Osteoblast (primary cell): ENCODE results near the gene ZBTB33. TPM values are rescaled to one million over a fixed set of nuclear protein-coding genes. Genes with fewer than 3 reads are reported as not detected.

Source experiments
- DNase-seq: peaks from one replicate; pipeline ENCODE4 v3.0.0; 2011; ENCODE audit warnings: low spot score, mixed read lengths; ENCODE audit not compliant: insufficient read length; ENCODE audit errors: missing footprints
- H2AFZ ChIP-seq: 2 replicates; pipeline ENCODE4 v1.6.0; 2011; ENCODE audit warnings: mild to moderate bottlenecking, low read length
- H3K27ac ChIP-seq: 2 replicates; pipeline ENCODE4 v1.5.1; 2011; ENCODE audit warnings: mild to moderate bottlenecking, low read depth, low read length, moderate library complexity
- H3K27me3 ChIP-seq: 2 replicates; pipeline ENCODE4 v1.6.0; 2012; ENCODE audit warnings: mild to moderate bottlenecking, control low read depth, inconsistent platforms, low read length, moderate library complexity; ENCODE audit not compliant: insufficient read depth
- H3K36me3 ChIP-seq: 2 replicates; pipeline ENCODE4 v1.5.1; 2011; ENCODE audit warnings: mild to moderate bottlenecking, low read length, control low read depth, moderate library complexity; ENCODE audit not compliant: insufficient read depth
- H3K4me1 ChIP-seq: 2 replicates; pipeline ENCODE4 v1.5.1; 2011; ENCODE audit warnings: mild to moderate bottlenecking, low read length, control low read depth, moderate library complexity; ENCODE audit not compliant: insufficient read depth
- H3K4me2 ChIP-seq: 2 replicates; pipeline ENCODE4 v1.6.0; 2011; ENCODE audit warnings: mild to moderate bottlenecking, low read length; ENCODE audit not compliant: insufficient read depth
- H3K4me3 ChIP-seq: fragments of 200-600 bp; sonication (generic); 3 replicates; pipeline ENCODE4 v1.5.1; 2012; ENCODE audit warnings: mild to moderate bottlenecking, low read length, inconsistent platforms; ENCODE audit not compliant: insufficient read depth
- H3K79me2 ChIP-seq: 2 replicates; pipeline ENCODE4 v1.6.0; 2012; ENCODE audit warnings: mild to moderate bottlenecking, low read length, control low read depth, inconsistent platforms; ENCODE audit not compliant: insufficient read depth
- H3K9me3 ChIP-seq: 2 replicates; pipeline ENCODE4 v1.5.1; 2011; ENCODE audit warnings: low read depth, low read length, control low read depth
- H4K20me1 ChIP-seq: 2 replicates; pipeline ENCODE4 v1.6.0; 2012; ENCODE audit warnings: mild to moderate bottlenecking, low read length, control low read depth; ENCODE audit not compliant: insufficient read depth
- total RNA-seq: library from RNA; depleted of rRNA; stranded (reverse); fragments of >200 nt; gene quantifications from 2 replicates; pipeline ENCODE4 v1.2.3, GENCODE V29; 2012
- TF ChIP-seq, protein P1 (sequence below): IDR thresholded peaks from 2 replicates; pipeline ENCODE4 v1.5.1; 2011; ENCODE audit warnings: mild to moderate bottlenecking, low read depth, low read length, moderate library complexity; ENCODE audit errors: extremely low read depth

ZBTB33 gene
- total RNA-seq, 1 donor, result 19.2 TPM

DNA sequence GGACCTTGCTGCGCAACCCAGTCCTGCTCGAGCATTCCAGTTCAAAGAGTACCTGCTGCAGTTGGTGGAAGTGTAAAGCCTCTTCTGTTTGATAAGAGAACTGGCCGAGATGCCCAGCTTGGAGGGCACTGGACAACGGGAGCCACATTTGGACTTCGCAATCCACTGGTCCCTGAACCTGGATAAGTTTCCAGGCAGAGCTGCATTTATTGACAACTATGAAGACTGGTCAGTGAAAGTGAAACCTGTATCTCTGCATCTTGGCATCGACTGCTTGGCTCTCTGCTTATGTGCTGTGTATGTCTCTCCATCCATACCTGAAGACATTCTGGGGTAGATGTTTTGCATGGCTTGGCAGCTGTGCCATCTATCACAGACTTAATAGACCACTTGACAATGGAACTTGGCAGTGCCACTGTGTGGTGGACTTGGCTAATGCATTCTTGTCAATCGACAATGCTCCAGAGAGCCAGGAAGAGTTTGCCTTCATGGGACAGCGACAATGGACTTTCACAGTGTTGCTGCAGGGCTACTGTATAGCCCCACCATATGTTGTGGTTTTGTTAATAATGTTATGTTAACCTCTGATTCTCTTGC lies 43.5 kb upstream of the ZBTB33 start:
- no peaks in the 10 kb centered on the region for H3K79me2 ChIP-seq
- peak; percentile 10 for DNase-seq
- H4K20me1 ChIP-seq, result no peaks in the 10 kb centered on the region
- H3K4me2 ChIP-seq, result no peak overlapping the region
- H3K4me3 ChIP-seq, result no peak overlapping the region
- TF ChIP-seq, protein P1, sequence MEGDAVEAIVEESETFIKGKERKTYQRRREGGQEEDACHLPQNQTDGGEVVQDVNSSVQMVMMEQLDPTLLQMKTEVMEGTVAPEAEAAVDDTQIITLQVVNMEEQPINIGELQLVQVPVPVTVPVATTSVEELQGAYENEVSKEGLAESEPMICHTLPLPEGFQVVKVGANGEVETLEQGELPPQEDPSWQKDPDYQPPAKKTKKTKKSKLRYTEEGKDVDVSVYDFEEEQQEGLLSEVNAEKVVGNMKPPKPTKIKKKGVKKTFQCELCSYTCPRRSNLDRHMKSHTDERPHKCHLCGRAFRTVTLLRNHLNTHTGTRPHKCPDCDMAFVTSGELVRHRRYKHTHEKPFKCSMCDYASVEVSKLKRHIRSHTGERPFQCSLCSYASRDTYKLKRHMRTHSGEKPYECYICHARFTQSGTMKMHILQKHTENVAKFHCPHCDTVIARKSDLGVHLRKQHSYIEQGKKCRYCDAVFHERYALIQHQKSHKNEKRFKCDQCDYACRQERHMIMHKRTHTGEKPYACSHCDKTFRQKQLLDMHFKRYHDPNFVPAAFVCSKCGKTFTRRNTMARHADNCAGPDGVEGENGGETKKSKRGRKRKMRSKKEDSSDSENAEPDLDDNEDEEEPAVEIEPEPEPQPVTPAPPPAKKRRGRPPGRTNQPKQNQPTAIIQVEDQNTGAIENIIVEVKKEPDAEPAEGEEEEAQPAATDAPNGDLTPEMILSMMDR, result no peak
- H3K27ac ChIP-seq, result no peak overlapping the region
- H3K9me3 ChIP-seq, result no peaks in the 10 kb centered on the region
- H3K4me1 ChIP-seq, result no peaks in the 10 kb centered on the region
- H3K27me3 ChIP-seq, result peaks cover 11% of the 10 kb centered on the region
- H2AFZ ChIP-seq, result no peak overlapping the region
- no peaks in the 10 kb centered on the region for H3K36me3 ChIP-seq

DNA sequence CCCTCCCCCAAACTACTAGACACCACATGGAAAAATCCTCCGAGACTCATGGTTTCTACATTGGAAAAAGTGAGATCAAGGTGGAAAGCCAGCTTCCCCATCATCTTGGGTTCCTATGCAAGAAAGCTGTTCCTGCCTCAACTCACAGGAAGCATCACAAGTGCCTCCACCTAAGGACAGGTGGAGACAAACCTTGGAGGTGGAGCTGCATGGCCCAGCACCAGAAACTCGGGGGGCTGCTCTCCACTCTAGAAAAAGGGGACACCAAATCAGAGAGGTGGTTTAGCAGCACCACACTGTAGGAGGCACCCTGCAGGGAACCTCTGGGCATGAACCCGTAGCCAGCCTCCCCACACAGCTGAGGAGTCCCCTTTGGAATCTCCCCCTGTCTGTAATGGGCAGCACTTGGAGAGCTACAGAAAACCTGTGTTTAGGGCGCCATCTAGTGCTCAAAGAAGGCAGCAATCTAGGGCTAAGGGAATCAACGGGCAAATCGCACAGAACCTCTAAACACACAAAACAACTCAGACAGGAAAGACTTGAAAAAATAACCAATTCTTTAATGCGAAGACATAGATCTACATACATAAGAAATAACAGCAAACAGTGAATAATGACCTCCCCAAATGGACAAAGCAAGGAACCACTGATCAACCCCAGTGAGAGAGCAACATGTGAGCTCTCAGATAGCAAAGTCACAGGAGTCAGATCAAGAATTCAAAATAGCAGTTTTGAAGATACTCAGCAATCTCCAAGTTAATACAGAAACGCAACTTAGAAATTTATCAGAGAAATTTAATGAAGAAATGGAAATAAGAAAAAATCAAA lies 37.0 kb upstream of the ZBTB33 start:
- H3K79me2 ChIP-seq, result no peaks in the 10 kb centered on the region
- no peak overlapping the region for H3K4me2 ChIP-seq
- no peaks in the 10 kb centered on the region for H3K4me1 ChIP-seq
- no peaks in the 10 kb centered on the region for H3K36me3 ChIP-seq
- no peak overlapping the region for H2AFZ ChIP-seq
- peak; percentile 85 for DNase-seq
- H3K27me3 ChIP-seq, result no peaks in the 10 kb centered on the region
- TF ChIP-seq, protein P1, result peak; percentile 89
- no peaks in the 10 kb centered on the region for H4K20me1 ChIP-seq
- H3K27ac ChIP-seq, result no peak overlapping the region
- H3K9me3 ChIP-seq, result no peaks in the 10 kb centered on the region
- no peak overlapping the region for H3K4me3 ChIP-seq

DNA sequence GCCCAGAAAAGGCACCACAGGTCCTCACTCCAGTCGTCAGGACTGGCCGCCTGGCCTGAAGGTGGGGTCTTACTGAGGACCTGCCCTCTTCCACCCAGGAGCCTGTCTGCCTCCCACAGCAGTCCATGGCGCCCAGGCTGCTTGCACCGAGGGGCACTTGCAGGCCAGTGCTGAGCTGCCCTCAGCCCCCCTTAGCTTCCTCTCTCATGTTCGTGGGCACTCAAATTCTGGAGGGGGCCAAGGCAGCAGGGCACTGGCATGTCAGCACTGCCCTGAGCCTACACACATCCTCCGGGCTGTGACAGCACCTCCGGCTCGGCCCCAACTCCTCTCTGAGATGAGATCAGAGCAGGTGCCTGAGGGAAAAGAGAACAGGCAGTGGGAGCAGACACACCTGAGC lies 27.2 kb upstream of the ZBTB33 start:
- TF ChIP-seq, protein P1, result no peak
- Histone ChIP-seq H3K79me2 (no peaks in the 10 kb centered on the region), H3K4me3 (no peak overlapping the region), H3K4me1 (no peaks in the 10 kb centered on the region), H3K9me3 (no peaks in the 10 kb centered on the region), H3K27me3 (no peaks in the 10 kb centered on the region), H3K4me2 (no peak overlapping the region), H3K36me3 (no peaks in the 10 kb centered on the region), H2AFZ (no peak overlapping the region), H4K20me1 (no peaks in the 10 kb centered on the region), H3K27ac (no peak overlapping the region)
- no peak for DNase-seq

DNA sequence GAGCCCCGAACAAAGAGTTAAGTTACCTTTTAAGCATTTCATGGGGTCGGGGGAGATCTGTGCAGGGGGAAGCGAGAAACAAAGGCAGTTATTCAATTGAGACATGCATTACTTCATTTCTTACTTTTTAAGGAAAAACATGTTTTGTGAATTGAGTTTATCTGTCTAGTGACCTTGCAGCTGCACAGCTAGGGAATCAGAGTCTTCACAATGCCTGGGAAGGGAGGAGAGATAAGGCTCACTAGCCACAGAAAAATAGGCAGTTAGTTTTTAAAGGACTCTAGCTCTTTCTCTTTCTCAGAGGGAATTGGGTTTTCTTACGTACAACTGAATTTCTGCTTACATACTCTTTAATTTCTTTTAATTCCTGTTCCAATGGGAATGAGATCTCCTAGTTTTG lies 26.2 kb upstream of the ZBTB33 start:
- Histone ChIP-seq H2AFZ (no peak overlapping the region), H3K27me3 (no peaks in the 10 kb centered on the region), H3K36me3 (no peaks in the 10 kb centered on the region), H3K4me1 (no peaks in the 10 kb centered on the region), H3K4me3 (no peak overlapping the region), H3K27ac (no peak overlapping the region), H3K79me2 (no peaks in the 10 kb centered on the region), H3K9me3 (no peaks in the 10 kb centered on the region), H4K20me1 (no peaks in the 10 kb centered on the region), H3K4me2 (no peak overlapping the region)
- DNase-seq, result no peak
- TF ChIP-seq, protein P1, result no peak
